Measurements from ENCODE around the gene HEXA. TPM values are rescaled to one million over a fixed set of nuclear protein-coding genes. Genes with fewer than 3 reads are reported as not detected.

The HEXA gene
- total RNA-seq, 1 experiment from 2014 or later: 49.7 TPM

- Mint-ChIP-seq H3K36me3 (no peaks in the 10 kb centered on the region), H3K27me3 (ENCODE audit: low read depth) (peaks cover 53% of the 10 kb centered on the region), H3K27ac (no peak overlapping the region), H3K4me1 (no peaks in the 10 kb centered on the region), H3K9me3 (peaks cover 14% of the 10 kb centered on the region), H3K4me3 (no peak overlapping the region)
- ChIA-PET CTCF (no interaction called here), POLR2A (no interaction called here)
- no peak for ATAC-seq
- DNase-seq (ENCODE audit: low spot score): no peak
- no peak for TF ChIP-seq ATF2 (CRISPR knock-in tag; IDR thresholded peaks at IDR 0.05; ENCODE audit: borderline replicate concordance, low read depth)
- TF ChIP-seq CREM (CRISPR knock-in tag; IDR thresholded peaks at IDR 0.05): no peak
- TF ChIP-seq STAT6 (CRISPR knock-in tag; conservative IDR thresholded peaks at IDR 0.05; ENCODE audit: low read depth): no peak
- no peak for TF ChIP-seq OVOL2 (CRISPR knock-in tag; IDR thresholded peaks at IDR 0.05; ENCODE audit: borderline replicate concordance)
- no peak for TF ChIP-seq ZMAT4 (CRISPR knock-in tag; IDR thresholded peaks at IDR 0.05)
- TF ChIP-seq NR1H2 (CRISPR knock-in tag; IDR thresholded peaks at IDR 0.05): no peak
- no peak for TF ChIP-seq ATF6 (CRISPR knock-in tag; IDR thresholded peaks at IDR 0.05)
- TF ChIP-seq GRHL2 (CRISPR knock-in tag; IDR thresholded peaks at IDR 0.05; ENCODE audit: insufficient replicate concordance, severe bottlenecking): no peak
- no peak for TF ChIP-seq ZNF532 (CRISPR knock-in tag; IDR thresholded peaks at IDR 0.05; ENCODE audit: borderline replicate concordance)
Observed at GRCh38 chr15:72411544-72411943, 35.7 kb upstream of the HEXA start.

- peaks cover 57% of the 10 kb centered on the region for H3K27me3 Mint-ChIP-seq (ENCODE audit: low read depth)
Observed at GRCh38 chr15:72411111-72411510, 35.3 kb upstream of the HEXA start.

More at GRCh38 chr15:72411111-72411510, 35.3 kb upstream of the HEXA start:
- Mint-ChIP-seq H3K27ac (no peak overlapping the region), H3K36me3 (no peaks in the 10 kb centered on the region), H3K9me3 (peaks cover 14% of the 10 kb centered on the region), H3K4me3 (no peak overlapping the region), H3K4me1 (no peaks in the 10 kb centered on the region)
- ChIA-PET POLR2A (no interaction called here), CTCF (no interaction called here)
- ATAC-seq (no peak), DNase-seq (ENCODE audit: low spot score) (no peak)
- TF ChIP-seq RELA (CRISPR knock-in tag; IDR thresholded peaks at IDR 0.05; ENCODE audit: borderline replicate concordance): no peak
- TF ChIP-seq TEAD4 (CRISPR knock-in tag; IDR thresholded peaks at IDR 0.05): no peak
- TF ChIP-seq ZMAT4 (CRISPR knock-in tag; IDR thresholded peaks at IDR 0.05): no peak
- no peak for TF ChIP-seq ERG (CRISPR knock-in tag; IDR thresholded peaks at IDR 0.05)

Measured in WTC11 (cell line).